ENCODE measurements around the gene PPIG. TPM values are rescaled to one million over a fixed set of nuclear protein-coding genes. Genes with fewer than 3 reads are reported as not detected.

The PPIG gene
- total and polyA plus RNA-seq, 2 donors (not counting 1 experiment from before 2014, with no cell fraction given): 21.5 to 78.6 TPM

- peaks cover 8% of the 10 kb centered on the region for H4K20me1 ChIP-seq (ENCODE audit: control insufficient read depth, insufficient read depth, low read length, poor library complexity, severe bottlenecking)
- DNase-seq (no peak), ATAC-seq (ENCODE audit: low read depth) (no peak)
- no peak overlapping the region for H2AFZ ChIP-seq (ENCODE audit: insufficient read depth, low read depth, low read length, poor library complexity, severe bottlenecking)
- no peak overlapping the region for H3K4me2 ChIP-seq (replicated peaks; ENCODE audit: low read depth, low read length, poor library complexity, severe bottlenecking)
- no peaks in the 10 kb centered on the region for H3K27me3 ChIP-seq (replicated peaks in 1 of 4; ENCODE audit: control extremely low read depth in 1 of 4, control insufficient read depth in 3 of 4, insufficient read depth in 4 of 4, low read length in 3 of 4)
- H3K4me1 Mint-ChIP-seq: no peaks in the 10 kb centered on the region
- intact Hi-C loops (cut with micrococcal nuclease): no loop called here
- H3K4me1 ChIP-seq (ENCODE audit: control insufficient read depth in 2 of 2, insufficient read depth in 2 of 2, low read length in 2 of 2): no peaks in the 10 kb centered on the region
- WGBS (ENCODE audit: insufficient coverage): 100% methylated on average over 2 of the region's 2 CpGs
- TF ChIP-seq EZH2 (IDR thresholded peaks at IDR 0.05; ENCODE audit: borderline replicate concordance, insufficient read depth, low read depth, low read length, poor library complexity, severe bottlenecking): no peak
- TF ChIP-seq, protein P1, sequence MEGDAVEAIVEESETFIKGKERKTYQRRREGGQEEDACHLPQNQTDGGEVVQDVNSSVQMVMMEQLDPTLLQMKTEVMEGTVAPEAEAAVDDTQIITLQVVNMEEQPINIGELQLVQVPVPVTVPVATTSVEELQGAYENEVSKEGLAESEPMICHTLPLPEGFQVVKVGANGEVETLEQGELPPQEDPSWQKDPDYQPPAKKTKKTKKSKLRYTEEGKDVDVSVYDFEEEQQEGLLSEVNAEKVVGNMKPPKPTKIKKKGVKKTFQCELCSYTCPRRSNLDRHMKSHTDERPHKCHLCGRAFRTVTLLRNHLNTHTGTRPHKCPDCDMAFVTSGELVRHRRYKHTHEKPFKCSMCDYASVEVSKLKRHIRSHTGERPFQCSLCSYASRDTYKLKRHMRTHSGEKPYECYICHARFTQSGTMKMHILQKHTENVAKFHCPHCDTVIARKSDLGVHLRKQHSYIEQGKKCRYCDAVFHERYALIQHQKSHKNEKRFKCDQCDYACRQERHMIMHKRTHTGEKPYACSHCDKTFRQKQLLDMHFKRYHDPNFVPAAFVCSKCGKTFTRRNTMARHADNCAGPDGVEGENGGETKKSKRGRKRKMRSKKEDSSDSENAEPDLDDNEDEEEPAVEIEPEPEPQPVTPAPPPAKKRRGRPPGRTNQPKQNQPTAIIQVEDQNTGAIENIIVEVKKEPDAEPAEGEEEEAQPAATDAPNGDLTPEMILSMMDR (IDR thresholded peaks at IDR 0.05): no peak
- CTCF ChIA-PET: interaction anchor here (0.8 kb wide), 1 partner anchor 17 kb away, joined by 3 read pairs; no protein-coding TSS in a partner anchor
- H3K9ac ChIP-seq (ENCODE audit: low read length): no peak overlapping the region
- H3K36me3 ChIP-seq (replicated peaks in 1 of 2; ENCODE audit: control extremely low read depth in 1 of 2, control insufficient read depth in 1 of 2, extremely low read depth in 1 of 2, insufficient read depth in 2 of 2, low read length in 1 of 2): peaks cover 2 to 21% of the 10 kb centered on the region in 2 experiments
- H3K27ac Mint-ChIP-seq: no peak overlapping the region
- no peaks in the 10 kb centered on the region for H3K9me3 ChIP-seq (ENCODE audit: control extremely low read depth in 1 of 3, control insufficient read depth in 2 of 3, insufficient read depth in 1 of 3, low read length in 2 of 3)
- H3K79me2 ChIP-seq (ENCODE audit: control insufficient read depth, insufficient read depth, low read length): no peaks in the 10 kb centered on the region
- no peak overlapping the region for H3K27ac ChIP-seq (ENCODE audit: low read length in 2 of 2)
- no peaks in the 10 kb centered on the region for H3K27me3 Mint-ChIP-seq
- no peak overlapping the region for H3K4me3 Mint-ChIP-seq
- no peak overlapping the region for H3K4me3 ChIP-seq (ENCODE audit: control extremely low read depth in 1 of 5, extremely low read depth in 1 of 5, insufficient read depth in 1 of 5, low read depth in 2 of 5, low read length in 4 of 5)
- POLR2A ChIA-PET: no interaction called here
- H3K9me3 Mint-ChIP-seq (ENCODE audit: insufficient read depth): no peaks in the 10 kb centered on the region
Observed at GRCh38 chr2:169640104-169640503, 56.0 kb downstream of the PPIG start.

DNA sequence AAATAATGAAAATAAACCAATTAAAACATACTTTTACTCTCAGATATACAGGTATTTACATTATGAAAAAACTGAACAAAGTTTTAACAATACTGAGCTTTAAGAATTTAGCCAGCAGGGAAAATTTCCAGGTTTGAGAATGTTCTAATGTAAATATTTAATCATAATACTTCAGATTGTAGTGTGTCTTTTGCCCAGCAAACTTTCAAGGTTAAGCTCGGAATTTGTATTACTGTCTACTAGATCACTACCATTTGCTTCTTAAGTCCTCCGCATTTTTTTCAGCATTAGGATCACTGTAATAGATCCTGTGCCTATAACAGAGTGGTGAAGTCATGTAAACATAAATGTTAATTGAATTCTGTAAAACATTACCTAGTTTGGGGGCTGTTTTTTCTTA, 57.3 kb downstream of the PPIG start:
- Histone ChIP-seq H2AFZ (ENCODE audit: insufficient read depth, low read depth, low read length, poor library complexity, severe bottlenecking) (no peak overlapping the region), H3K4me2 (replicated peaks; ENCODE audit: low read depth, low read length, poor library complexity, severe bottlenecking) (no peak overlapping the region), H3K79me2 (ENCODE audit: control insufficient read depth, insufficient read depth, low read length) (no peaks in the 10 kb centered on the region), H3K36me3 (replicated peaks in 1 of 2; ENCODE audit: control extremely low read depth in 1 of 2, control insufficient read depth in 1 of 2, extremely low read depth in 1 of 2, insufficient read depth in 2 of 2, low read length in 1 of 2) (peaks cover 2 to 12% of the 10 kb centered on the region in 2 experiments), H3K9me3 (ENCODE audit: control extremely low read depth in 1 of 3, control insufficient read depth in 2 of 3, insufficient read depth in 1 of 3, low read length in 2 of 3) (no peaks in the 10 kb centered on the region), H4K20me1 (ENCODE audit: control insufficient read depth, insufficient read depth, low read length, poor library complexity, severe bottlenecking) (peaks cover 8% of the 10 kb centered on the region), H3K27me3 (replicated peaks in 1 of 4; ENCODE audit: control extremely low read depth in 1 of 4, control insufficient read depth in 3 of 4, insufficient read depth in 4 of 4, low read length in 3 of 4) (no peaks in the 10 kb centered on the region), H3K4me3 (ENCODE audit: control extremely low read depth in 1 of 5, extremely low read depth in 1 of 5, insufficient read depth in 1 of 5, low read depth in 2 of 5, low read length in 4 of 5) (no peak overlapping the region), H3K4me1 (ENCODE audit: control insufficient read depth in 2 of 2, insufficient read depth in 2 of 2, low read length in 2 of 2) (no peaks in the 10 kb centered on the region), H3K9ac (ENCODE audit: low read length) (no peak overlapping the region), H3K27ac (ENCODE audit: low read length in 2 of 2) (no peak overlapping the region)
- H3K4me1 Mint-ChIP-seq: no peaks in the 10 kb centered on the region
- ChIA-PET POLR2A (no interaction called here), CTCF (no interaction called here)
- no peaks in the 10 kb centered on the region for H3K27me3 Mint-ChIP-seq
- intact Hi-C loops (cut with micrococcal nuclease): no loop called here
- H3K9me3 Mint-ChIP-seq (ENCODE audit: insufficient read depth): no peaks in the 10 kb centered on the region
- no peak for ATAC-seq (ENCODE audit: low read depth)
- no peak for TF ChIP-seq EZH2 (IDR thresholded peaks at IDR 0.05; ENCODE audit: borderline replicate concordance, insufficient read depth, low read depth, low read length, poor library complexity, severe bottlenecking)
- TF ChIP-seq, protein P1 (IDR thresholded peaks at IDR 0.05): no peak
- no peak overlapping the region for H3K27ac Mint-ChIP-seq
- no CpG with 5 or more reads among the region's 2 CpGs for WGBS (ENCODE audit: insufficient coverage)
- no peak for DNase-seq
- H3K4me3 Mint-ChIP-seq: no peak overlapping the region

Measured in B cell (primary cell).